Dermis lymphatic vessel endothelial cell (primary cell): ENCODE data around the gene SMIM28. TPM values are rescaled to one million over a fixed set of nuclear protein-coding genes. Genes with fewer than 3 reads are reported as not detected.

Source experiments
- total RNA-seq: library from RNA; depleted of rRNA; stranded (reverse); fragments of >200 nt; gene quantifications from 2 replicates; pipeline ENCODE4 v1.2.1, GENCODE V29; 2014

The SMIM28 gene
- total RNA-seq, result not detected in 2 replicates

DNA sequence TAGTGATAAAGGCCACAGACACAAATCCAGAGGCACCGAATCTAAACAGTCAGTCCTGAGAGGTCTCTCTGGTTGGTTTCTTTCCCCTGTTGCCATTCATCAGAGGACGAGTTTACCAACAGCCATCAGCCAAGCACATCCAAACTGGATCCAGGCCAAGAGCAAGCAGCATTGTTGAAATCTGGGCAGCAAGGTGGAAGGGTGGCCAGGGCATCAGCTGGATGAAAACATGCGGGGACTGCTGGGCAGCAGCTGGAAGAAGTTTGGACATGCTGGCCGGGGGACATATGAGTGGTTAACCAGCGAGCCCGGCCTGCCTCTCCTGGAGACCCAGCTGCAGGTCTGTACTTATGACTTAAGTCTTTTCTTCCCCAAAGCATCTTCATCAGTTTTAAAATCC is at the start of gene SMIM28:
TSS of gene SMIM28 (plus strand) at position 62 of the 400 bp plus-strand sequence. CDS start at position 230, 168 bp downstream.

DNA sequence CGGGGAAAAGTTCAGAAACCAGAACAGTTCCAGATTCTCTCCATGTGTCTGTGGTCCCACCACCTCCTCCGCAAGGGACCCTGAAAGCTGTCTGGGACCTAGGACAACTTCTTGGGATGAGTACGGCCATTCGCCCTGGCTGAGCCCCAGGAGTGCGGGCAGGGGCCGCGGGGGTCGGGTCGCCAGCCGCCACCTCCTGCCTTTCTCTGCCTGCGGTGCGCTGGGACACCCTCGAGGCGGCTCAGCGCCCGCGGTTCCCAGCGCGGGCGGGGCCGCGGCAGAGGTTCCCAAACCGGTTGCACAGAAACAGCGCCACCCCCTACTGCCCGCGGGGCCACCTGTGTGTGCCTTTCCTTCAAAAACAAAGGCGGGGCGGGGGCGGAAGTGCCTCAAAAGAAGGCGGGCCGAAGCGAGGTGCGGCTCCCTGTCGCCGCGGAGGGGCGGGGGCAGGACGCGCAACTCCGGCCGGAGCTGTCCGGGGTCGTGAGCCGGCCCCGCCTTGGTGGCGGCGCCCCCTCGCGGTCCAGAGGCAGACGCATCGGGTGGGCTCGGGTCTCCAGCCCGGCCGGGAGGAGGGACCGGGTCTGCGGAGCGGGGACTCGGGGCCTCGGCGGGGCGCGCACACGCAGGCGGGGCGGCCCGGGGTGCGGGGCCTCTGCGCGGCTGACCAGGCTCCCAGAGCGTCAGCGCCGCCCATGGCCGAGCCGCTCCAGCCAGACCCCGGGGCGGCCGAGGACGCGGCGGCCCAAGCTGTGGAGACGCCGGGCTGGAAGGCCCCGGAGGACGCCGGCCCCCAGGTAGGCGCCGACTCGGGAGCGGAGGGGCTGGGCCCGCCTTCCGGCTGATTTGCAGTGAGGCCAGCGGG is 26.3 kb downstream of the SMIM28 start, which contains the start of gene HEBP2:
TSS of gene HEBP2 (plus strand) at position 423 of the 865 bp plus-strand sequence. CDS start at position 696, 273 bp downstream.

Other genes starting within 250 kb of the SMIM28 start
- gene ARFGEF3, start 216.0 kb upstream of the SMIM28 start, total RNA-seq, result 1.7 and 2.5 TPM in 2 replicates
- gene PBOV1, start 159.4 kb upstream of the SMIM28 start, total RNA-seq, result not detected in 2 replicates
- 14.0 and 15.7 TPM in 2 replicates for gene HEBP2, start 26.3 kb downstream of the SMIM28 start, total RNA-seq
- gene NHSL1, start 121.6 kb downstream of the SMIM28 start, total RNA-seq, result 20.4 and 42.2 TPM in 2 replicates